Fibroblast of skin of scalp (primary cell): Measurements from ENCODE around the gene CCDC78.
"Not testable (repeated sequence)": the region's sequence is repeated elsewhere in the genome, so short reads cannot be mapped to it uniquely, and the experiment has no call there.

ENCODE experiments used
- DNase-seq: peaks from one replicate; pipeline ENCODE4 v3.0.0-alpha.2; 2013

Gene CCDC78

DNA sequence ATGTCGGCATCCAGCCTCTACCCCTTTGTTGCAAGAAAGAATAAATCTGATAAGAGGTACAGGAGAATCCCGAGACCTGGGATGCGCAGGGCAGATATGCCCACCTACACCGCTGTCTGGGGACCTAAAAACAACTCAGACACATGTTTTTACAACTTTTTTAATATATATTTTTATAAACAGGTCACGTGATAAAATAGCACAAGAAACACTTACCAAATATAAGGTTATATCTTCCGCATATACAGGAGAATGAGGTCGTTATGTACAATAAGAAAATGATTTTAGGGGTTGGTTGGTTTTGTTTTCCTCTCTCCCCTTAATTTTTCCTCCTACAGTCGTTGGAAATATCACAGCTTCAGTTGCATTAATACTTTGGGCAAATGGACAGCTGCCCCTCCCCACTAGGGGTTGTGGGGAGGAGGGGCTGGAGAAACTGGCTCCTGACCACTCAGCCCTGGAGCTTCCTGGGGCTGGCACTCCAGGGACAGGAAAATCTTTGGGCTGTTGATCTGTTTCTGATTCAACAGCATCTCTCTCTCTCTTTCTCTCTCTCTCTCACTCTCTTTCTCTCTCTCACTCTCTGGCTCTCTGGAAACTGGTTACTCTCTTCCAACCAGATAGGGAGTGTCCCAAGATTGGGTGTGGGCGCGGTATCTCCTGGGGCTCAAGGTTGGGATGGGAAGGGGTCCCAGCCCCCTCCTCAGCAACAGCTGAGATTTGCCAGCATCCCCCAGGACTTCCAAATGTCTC is 33.7 kb downstream of the CCDC78 start:
- no peak for DNase-seq

DNA sequence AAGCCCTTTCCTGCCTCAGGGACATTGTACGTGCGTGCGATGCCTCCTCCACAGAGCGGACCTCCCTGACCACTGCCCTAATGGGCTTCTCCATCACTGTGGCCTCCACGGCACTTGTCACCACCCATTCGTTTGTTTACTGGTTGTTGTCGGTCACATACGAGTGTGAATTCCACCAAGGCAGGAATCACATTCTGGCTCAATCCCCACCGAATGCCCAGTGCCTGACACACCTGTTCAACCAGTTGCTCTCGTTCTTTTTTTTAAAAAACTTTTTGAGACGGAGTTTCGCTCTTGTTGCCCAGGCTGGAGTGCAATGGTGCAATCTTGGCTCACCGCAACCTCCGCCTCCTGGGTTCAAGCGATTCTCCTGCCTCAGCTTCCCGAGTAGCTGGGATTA is 35.0 kb downstream of the CCDC78 start:
- DNase-seq, result not testable (repeated sequence)

DNA sequence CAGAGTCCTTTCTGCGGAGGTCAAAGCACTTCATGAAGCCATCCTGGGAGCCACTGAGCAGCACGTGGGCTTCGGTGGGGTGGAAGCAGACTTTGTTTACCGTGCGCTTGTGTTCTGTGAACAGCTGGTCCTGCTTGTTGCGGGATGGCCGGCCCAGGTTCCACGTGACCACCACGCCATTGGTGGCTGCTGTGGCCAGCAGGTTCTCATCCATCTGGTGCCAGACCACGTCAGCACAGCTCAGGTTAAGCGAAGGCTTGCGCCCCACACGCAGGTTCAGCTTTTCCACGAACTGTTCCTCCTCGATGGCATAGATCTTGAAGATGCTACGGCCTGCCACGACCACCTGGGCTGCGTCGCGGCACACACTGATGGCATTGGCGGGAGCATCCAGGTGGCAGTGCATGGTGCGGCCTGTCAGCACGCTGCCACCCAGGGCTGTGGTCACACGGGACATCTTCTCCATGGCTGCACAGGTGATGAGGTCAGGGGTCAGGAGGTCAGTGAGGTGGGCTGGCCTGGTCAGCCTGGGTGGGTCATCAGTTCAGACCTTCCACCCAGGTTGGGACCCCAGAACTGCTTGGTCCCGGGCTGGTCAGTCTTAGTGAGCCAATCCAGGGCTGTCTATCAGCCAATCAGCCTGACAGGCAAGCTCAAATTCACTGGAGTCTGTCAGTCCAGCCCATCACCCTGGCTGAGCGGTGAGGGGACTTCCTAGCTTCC is 36.9 kb downstream of the CCDC78 start:
- no peak for DNase-seq

DNA sequence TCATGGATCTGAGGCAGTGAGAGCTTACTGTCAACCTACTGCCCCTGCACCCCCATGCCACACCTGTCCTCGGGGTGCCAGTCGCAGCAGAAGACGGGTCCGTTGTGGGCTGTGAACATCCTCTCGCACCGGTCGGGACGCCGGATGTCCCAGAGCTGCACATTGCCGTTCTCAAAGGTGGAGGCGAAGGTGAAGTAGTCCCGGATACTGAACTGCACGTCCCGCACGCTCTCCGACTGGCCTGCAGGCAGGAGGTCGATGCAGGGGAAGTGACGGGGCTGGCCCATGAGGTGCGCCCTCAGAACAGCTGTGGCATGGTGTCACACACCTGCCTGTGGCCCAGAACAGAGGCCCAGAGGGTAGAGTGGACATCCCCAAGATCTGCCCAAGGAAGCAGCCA is 38.7 kb downstream of the CCDC78 start:
- no peak for DNase-seq

DNA sequence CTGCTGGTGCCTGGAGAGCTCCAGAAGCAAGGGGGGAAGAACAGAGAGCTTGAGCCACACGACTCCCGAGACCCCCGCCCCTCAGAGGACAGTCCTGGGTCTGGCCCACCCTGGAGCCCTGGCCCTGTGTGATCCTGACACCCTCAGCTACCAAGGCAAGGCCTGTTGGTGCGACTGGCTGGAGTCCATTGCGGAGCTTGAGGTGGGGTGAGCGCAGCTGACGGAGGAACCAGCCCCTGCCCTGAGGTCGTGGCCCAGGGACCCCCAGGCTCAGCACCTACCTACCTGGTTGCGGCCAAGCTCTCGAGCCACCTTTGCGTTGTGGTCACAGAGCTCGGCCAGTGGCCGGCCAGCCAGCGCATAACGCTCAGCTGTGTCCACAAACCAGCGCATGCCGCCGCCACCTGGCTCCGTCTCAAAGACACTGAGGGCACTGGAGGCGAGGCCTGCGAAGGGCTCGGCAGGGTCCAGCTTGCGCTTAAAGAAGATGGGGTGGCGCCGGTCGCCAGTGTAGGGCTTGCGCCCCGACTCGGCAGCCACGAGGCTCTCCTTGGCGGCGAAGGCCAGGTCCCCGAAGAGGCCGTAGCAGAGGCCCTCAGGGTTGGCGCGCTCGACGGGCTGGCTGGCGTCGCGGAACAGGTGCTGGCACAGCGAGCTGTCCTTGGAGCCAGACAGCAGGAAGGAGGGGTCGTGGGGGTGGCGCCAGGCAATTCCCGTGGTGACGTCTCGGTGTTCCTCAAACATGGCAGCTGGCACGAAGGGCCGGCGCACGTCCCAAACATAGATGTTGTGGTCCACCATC is 39.6 kb downstream of the CCDC78 start:
- no peak for DNase-seq

DNA sequence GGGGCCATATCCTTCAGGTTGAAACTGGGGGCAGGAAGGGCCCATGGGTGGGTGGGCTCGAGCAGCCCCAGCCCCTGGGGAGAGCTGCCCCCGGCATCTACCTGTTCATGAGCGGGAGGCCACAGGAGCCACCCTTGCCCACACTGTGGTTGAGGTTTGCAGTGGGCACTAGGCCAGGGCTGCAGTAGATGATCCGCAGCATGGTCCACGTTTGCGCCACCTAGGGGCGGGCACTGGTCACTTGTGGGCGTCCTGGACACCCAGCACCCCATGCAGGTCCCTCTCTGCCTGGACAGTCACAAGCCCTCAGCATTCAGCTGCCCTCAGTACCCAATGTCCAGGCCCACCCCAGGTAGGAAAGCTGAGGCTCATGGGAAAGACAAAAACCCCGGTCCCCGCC is 40.3 kb downstream of the CCDC78 start:
- DNase-seq, result peak; percentile 45

DNA sequence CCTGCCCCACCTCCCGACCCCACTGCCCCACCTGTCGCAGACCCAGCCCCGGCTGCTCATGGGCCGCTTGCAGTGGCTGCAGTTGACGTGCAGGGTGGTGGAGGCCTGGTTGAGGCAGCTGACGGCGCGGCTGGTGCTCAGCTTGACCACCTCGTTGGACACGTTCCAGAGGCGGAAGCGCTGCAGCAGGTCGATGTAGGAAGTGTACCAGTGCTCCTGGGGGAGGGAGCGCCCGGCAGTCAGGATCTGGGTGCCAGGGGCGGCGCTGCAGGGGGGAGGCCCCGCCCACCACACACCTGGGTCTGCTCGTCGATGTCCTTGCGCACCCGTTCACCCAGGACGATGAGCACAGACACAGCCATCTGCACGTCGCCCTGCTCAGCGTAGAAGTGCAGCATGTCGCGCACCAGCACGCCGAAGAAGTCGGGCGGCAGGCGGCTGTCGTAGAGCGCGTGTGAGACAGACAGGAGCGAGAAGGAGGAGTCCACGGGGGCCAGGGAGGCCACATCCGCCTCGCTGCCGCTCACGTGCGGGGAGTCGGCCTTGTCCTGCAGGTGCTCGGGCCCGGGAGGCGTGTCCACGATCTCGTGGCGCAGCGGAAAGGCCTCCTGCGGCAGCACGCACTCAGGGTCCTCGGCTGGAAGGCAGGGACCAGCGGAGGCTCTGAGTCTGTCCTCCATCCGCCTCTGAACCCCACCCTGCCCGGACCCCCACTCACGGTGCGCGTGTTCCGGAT is 41.1 kb downstream of the CCDC78 start:
- no peak for DNase-seq

DNA sequence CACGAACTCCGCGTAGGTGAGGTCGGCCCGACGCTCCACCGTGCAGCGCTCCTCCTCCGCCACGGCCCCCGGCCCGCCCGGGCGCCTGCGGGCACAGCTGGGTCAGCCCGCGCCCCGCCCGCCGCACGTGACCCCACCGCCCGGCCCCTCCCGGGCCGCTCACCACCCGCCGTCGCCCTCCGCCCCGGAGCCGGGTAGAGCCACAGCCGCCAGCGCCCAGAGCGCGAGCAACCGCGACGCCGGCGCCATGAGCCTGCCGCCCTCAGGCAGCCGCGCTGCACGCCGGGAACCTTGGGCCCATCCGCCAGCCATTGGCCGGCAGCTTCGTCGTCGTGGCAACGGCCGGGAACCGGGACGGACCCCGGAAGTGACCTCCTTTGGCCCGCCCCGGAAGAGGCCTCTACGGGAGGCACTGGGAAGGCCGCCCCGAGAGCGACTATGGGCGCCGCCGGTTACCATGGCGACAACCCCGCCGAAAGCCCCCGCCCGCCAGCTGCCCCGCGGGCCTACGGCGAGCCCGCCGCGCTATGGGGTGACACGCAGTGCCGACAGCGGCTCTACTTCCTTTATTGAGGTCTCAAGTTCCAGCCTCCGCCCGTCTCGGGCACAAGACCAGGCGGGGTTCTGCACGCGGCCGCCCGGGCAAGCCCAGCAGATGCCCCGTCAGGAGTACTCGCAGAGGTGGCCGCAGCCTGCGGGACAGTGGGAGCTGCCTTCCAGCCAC is 42.0 kb downstream of the CCDC78 start, which contains the start of gene JMJD8:
TSS of gene JMJD8 (minus strand) at position 264 of the 724 bp plus-strand sequence. CDS start at position 249, 15 bp downstream.
- peak; percentile 96 for DNase-seq

DNA sequence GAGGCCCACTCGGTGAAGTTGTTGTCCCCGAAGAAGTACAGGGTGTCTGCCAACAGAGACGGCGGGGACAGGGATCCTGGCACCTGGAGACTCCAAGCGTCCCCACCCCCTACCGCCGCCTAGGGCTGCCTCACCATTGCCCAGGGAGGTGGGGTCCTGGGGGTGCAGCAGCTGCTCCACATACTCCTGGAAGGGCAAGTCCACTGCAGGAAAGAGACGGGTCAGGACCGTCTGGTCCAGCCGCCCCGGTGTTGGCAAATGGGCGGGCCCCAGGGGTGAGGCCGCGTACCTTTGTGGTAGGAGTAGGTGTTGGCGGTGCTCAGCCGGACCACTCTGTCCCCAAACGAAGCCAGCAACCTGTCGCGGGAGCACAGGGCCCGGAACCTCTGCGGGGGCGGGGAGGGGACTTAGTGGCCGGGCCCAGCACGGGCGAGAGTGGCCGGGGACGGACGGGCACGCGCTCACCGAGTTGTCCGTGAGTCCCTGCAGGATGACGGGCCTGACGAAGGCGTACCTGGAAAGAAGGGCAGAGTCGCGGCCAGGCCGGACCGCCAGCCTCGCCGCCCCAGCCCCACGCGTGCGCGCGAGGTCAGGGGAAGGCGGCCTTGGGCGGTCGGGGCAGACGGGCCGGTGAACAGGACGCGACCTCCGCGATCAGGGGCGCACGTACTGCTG is 42.7 kb downstream of the CCDC78 start:
- DNase-seq, result no peak

DNA sequence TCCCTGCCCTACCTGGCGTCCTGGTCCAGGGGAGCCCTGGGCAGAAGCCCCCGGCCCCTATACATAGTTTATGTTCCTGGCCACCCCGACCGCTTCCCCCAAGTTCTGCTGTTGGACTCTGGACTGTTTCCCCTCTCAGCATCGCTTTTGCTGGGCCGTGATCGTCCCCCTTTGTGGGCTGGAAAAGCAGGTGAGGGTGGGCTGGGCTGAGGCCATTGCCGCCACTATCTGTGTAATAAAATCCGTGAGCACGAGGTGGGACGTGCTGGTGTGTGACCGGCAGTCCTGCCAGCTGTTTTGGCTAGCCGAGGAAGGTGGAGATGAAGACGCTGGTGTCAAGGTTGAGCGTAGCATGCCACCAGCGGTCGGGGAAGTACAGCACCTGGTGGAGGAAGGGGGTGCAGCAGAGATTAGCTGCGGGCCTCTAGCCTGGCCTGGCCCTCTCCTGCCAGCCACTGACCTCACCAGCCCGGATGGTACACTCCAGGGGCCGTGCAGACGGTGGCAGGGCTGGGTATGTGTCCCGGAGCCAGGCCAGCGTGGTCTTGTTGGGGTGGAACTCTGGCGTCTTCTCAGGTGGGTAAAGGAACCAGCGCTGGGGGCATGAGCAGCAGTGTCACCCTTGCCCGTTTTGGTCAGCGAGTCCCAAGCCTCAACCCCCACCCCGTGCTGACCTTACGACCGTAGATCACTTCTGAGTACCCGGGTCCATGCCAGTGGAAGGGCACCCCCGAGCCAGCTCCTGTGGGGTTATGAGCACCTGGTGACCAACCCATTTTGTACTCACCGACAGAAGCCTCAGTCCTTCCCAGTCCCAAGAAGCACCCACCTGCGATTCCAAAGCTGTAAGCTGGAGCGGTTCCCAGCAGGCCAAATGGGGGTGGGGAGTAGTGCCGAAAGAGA is 43.5 kb downstream of the CCDC78 start:
- no peak for DNase-seq

DNA sequence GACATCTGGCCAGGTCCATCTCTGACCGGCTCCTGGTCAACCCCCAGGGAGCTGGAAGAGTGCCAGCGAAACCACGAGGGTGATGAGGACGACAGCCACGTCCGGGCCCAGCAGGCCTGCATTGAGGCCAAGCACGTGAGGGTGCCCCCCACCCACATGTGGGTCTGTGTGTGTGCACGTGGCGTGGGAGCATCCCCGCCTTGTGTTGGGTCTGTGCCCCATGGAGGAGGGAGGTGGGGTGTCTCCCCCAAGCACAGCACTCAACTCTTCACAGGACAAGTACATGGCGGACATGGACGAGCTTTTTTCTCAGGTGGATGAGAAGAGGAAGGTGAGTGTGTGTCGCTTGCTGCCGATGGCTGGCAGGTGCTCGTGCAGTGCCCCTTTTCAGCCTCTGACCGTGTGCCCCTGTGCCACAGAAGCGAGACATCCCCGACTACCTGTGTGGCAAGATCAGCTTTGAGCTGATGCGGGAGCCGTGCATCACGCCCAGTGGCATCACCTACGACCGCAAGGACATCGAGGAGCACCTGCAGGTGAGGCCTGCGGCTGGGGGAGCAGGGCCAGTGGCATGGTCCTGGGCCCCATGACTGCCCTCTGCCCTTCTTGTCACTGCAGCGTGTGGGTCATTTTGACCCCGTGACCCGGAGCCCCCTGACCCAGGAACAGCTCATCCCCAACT is 44.4 kb downstream of the CCDC78 start:
- DNase-seq, result no peak

DNA sequence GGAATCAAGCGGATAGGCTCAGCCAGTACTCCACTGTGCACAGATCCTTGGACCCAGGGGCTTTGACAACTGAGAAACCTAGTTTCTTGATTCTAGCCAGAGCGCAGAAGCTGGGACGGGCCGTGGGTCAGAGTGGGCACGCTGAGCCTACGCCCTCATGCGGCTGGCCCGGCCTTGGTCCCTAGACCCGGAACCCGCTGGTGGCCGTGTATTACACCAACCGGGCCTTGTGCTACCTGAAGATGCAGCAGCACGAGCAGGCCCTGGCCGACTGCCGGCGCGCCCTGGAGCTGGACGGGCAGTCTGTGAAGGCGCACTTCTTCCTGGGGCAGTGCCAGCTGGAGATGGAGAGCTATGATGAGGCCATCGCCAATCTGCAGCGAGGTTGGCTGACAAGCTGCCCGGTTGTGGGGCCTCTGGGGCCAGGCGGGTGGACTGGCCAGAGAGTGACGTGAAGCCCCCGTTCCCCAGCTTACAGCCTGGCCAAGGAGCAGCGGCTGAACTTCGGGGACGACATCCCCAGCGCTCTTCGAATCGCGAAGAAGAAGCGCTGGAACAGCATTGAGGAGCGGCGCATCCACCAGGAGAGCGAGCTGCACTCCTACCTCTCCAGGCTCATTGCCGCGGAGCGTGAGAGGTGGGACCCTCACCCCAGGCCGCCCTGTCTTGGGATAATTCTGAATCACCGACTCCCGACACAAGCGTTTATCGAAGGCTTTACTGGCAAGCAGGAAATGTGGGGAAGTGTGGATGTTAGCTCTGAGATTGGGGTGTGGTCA is 45.1 kb downstream of the CCDC78 start:
- DNase-seq, result peak; percentile 14

DNA sequence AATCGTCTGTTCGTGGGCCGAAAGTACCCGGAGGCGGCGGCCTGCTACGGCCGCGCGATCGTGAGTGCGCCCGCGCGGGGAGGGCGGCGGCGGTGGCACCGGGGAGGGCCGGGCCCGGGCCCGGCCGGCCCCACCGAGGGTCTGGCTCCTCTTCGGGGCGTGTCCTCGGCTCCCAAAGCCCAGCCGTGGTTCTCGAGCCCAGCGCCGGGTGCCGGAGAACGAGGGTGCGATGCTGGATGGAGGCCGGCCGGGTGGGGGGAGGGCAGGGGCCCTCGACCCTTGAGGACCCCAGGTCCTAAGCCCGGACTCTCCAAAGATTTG is 45.7 kb downstream of the CCDC78 start:
- DNase-seq, result no peak

DNA sequence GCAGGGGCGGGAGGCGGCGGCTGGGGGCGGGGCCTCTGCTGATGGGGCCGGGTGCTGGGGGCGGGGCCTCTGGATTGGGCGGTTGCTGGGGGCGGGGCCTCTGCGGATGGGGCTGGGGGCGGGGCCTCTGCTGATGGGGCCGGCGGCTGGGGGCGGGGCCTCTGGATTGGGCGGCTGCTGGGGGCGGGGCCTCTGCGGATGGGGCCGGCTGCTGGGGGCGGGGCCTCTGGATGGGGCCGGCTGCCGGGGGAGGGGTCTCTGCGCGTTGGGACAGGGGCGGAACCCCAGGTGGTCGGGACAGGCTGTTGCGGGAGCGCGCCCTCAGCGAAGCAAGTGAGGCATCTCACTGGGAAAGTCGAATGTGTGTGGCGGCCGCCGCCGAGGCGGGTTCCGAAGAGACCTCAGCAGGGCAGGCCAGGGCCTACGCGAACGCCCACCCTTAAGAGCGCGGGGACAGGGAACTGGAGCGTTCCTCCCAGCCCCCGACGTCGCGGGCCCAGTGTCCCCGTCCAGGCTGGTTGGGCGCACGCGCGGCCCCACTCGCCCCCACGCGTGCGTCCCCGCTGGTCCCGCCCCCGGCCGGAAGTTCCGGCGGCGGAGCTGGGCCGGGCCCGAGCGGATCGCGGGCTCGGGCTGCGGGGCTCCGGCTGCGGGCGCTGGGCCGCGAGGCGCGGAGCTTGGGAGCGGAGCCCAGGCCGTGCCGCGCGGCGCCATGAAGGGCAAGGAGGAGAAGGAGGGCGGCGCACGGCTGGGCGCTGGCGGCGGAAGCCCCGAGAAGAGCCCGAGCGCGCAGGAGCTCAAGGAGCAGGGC is 46.2 kb downstream of the CCDC78 start, which contains the start of gene STUB1:
TSS of gene STUB1 (plus strand) at position 597 of the 811 bp plus-strand sequence. CDS start at position 713, 116 bp downstream.
- DNase-seq, result peak; percentile 89

DNA sequence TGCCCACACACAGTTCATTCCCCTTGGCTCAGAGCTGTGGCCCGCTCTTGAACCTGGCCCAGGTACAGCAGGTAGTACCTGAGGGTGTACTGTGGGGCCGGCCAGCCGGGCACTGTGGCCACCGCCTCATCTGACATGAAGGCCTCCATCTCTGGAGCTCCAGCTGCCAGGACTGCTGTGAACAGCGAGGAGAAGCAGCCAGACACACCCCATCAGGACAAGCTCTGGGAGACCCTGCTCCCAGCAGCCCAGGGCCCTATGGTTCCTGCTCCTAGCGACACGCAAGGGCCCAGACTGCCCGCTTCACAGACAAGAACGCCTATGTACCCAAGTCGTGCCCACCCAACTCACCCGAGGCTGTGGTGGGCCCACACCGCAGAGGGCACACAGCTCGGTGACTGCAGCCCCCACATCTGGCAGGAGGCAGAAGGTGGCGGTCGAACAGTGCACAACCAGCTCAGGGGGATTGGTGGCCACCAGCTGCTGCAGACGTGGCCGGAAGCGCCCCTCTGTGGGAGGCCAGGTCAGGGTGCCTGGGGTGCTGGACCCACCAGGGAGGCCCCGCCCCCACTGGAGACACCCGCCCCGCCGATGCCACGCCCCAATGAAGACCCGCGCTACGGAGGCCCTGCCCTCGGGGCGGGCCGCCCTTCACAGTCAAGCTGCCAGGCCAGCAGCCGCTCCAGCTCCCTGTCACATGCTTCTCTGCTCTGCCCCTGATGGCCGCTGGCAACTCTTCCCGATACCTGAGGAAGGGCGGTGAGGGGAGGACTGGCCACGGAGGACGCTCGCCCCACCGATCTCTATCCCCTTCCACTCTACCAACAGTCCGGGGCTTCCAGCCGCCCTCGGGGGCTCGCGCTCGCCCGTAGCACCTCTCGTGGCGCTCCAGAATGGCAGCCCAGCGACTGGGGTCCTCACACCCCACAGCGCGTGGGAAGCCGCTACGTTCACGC is 47.1 kb downstream of the CCDC78 start:
- DNase-seq, result peak; percentile 69

DNA sequence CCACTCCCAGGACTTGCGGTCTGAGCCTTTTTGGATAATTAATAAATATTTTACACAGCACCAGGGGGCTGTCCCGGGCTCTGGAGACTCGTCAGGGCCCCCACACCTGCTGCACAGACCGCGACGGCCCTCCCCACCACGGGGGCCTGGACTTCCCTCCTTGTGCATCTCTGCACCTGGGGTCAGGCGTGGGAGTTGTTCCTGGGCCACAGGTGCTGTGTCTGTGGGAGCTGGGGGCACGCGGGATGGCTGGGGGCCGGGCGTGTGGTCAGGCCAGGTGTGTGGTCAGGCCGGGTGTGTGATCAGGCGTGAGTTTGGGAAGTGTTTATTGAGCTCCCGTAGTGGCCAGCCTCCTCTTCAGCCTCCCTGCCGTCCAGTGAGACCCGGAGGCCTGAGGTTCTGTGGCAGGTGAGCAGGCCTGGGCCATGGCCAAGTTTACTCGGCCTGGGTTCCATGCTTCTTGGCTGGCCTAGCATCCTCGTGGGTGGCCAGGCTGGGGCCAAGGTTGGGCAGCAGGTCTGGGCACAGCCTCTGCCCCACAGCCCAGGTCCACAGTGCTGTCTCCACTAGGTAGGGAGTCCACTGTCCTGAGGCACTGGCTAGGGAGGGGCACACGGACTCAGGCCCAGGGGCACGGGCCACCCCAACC is 47.9 kb downstream of the CCDC78 start:
- DNase-seq, result no peak
